HFFc6 (cell line): Measurements from ENCODE around the gene NR6A1. TPM values are rescaled to one million over a fixed set of nuclear protein-coding genes. Genes with fewer than 3 reads are reported as not detected.
A peak's percentile ranks its signal among the peaks of the same experiment; 100 is the strongest.

Source experiments
- DNase-seq: peaks from one replicate; pipeline ENCODE4 v3.0.0-alpha.2; 2018
- H3K27ac Mint-ChIP-seq: 2 replicates; pipeline ENCODE4 v1.8.0; 2020; ENCODE audit warnings: mild to moderate bottlenecking, mixed read lengths
- H3K27me3 Mint-ChIP-seq: 2 replicates; pipeline ENCODE4 v1.8.0; 2021; ENCODE audit warnings: mild to moderate bottlenecking, moderate library complexity, mixed read lengths; ENCODE audit not compliant: insufficient read depth
- H3K36me3 Mint-ChIP-seq: 2 replicates; pipeline ENCODE4 v1.8.0; 2021; ENCODE audit warnings: low read depth, mixed read lengths
- H3K4me1 Mint-ChIP-seq: 2 replicates; pipeline ENCODE4 v1.8.0; 2020; ENCODE audit warnings: low read depth, mixed read lengths
- H3K4me3 Mint-ChIP-seq: 2 replicates; pipeline ENCODE4 v1.8.0; 2020; ENCODE audit warnings: mild to moderate bottlenecking, moderate library complexity, mixed read lengths
- H3K9me3 Mint-ChIP-seq: 2 replicates; pipeline ENCODE4 v1.8.0; 2020; ENCODE audit warnings: mild to moderate bottlenecking, mixed read lengths
- total RNA-seq, 6 experiments: library from RNA; stranded (reverse); fragmentation: NEBNext Ultra II Directional; extraction: Animal tissue kit (Norgen Biotek cat#: 25700); gene quantifications; 2 replicates in 1 of 6; 3 replicates in 5 of 6; pipeline ENCODE4 v1.2.3, GENCODE V29; 2021
- TF ChIP-seq, protein P1 (sequence below): fragments of 200-600 bp; sonication (generic); IDR thresholded peaks from 2 replicates; pipeline ENCODE4 v1.5.0; 2021; ENCODE audit warnings: antibody characterized with exemption, mild to moderate bottlenecking

NR6A1 gene
- total RNA-seq, 6 experiments from 2014 or later, result 0.05 to 0.26 (median 0.13) TPM

DNA sequence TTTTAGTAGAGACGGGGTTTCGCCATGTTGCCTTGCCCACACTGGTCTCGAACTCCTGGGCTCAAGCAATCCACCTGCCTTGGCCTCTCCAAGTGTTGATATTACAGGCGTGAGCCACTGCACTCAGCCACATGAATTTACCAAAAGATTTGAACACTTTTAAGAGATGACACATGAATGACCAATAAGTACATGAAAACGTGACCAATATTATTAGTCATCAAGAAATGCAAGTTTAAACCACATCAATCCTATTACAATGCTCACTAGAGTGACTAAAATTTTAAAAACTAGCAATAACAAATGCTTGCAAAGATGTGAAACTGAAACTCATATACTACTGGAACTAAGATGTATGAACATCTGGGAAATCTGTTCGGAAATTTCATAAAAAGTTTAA is 54.3 kb downstream of the NR6A1 start:
- peaks cover 41% of the 10 kb centered on the region for H3K4me1 Mint-ChIP-seq
- no peaks in the 10 kb centered on the region for H3K27me3 Mint-ChIP-seq
- H3K27ac Mint-ChIP-seq, result peak overlapping the region; percentile 38
- H3K9me3 Mint-ChIP-seq, result no peaks in the 10 kb centered on the region
- no peaks in the 10 kb centered on the region for H3K36me3 Mint-ChIP-seq
- TF ChIP-seq, protein P1, sequence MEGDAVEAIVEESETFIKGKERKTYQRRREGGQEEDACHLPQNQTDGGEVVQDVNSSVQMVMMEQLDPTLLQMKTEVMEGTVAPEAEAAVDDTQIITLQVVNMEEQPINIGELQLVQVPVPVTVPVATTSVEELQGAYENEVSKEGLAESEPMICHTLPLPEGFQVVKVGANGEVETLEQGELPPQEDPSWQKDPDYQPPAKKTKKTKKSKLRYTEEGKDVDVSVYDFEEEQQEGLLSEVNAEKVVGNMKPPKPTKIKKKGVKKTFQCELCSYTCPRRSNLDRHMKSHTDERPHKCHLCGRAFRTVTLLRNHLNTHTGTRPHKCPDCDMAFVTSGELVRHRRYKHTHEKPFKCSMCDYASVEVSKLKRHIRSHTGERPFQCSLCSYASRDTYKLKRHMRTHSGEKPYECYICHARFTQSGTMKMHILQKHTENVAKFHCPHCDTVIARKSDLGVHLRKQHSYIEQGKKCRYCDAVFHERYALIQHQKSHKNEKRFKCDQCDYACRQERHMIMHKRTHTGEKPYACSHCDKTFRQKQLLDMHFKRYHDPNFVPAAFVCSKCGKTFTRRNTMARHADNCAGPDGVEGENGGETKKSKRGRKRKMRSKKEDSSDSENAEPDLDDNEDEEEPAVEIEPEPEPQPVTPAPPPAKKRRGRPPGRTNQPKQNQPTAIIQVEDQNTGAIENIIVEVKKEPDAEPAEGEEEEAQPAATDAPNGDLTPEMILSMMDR, result no peak
- peak; percentile 81 for DNase-seq
- H3K4me3 Mint-ChIP-seq, result peak overlapping the region; percentile 36

DNA sequence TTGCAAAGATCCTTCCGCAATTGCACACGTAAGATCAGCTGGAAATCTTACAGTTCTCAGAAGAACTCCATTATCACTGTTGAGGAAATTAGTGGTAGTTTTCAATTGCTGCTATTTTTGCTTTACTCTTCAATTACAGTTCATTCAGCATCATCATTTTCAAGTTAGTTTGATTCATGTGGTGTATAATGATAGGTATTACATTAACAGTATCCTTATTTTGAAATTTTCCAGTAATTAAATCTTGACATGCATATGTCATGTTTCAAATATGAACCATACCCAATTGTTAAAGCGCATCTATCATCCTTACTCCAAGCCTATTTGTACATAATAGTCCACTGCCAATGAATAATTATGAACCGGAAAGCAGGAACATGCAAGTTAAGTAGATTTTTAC is 60.3 kb downstream of the NR6A1 start:
- Mint-ChIP-seq H3K27ac (0 out of 2 replicates have a peak overlapping the region, but pooled peaks have one; percentile 86), H3K27me3 (no peaks in the 10 kb centered on the region; the same call in 1 of the 2 replicates), H3K9me3 (peaks cover 9% of the 10 kb centered on the region), H3K4me1 (peaks cover 58% of the 10 kb centered on the region), H3K36me3 (peaks cover 9% of the 10 kb centered on the region), H3K4me3 (no peak overlapping the region; the same call in 1 of the 2 replicates)
- TF ChIP-seq, protein P1, result no peak
- no peak for DNase-seq

DNA sequence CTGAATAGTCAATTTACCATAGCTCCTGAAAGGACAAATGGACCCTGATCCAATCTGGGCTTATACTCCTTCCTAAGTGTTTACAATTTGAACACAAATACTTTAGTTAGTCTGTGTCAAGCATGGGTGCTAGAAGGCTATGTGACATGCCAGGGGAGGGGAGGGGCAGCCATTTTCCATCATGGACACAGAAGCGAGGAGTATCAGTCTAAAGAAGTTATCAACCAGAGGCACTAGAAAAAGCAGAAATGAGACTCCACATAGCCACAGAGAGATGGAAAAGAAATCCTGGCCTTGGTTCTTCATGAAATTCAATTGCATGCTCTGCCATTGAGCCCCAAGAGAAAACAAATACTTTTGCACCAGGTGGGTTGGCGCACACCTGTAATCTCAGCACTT is 61.8 kb downstream of the NR6A1 start:
- DNase-seq, result no peak
- peaks cover 20% of the 10 kb centered on the region for H3K36me3 Mint-ChIP-seq
- H3K4me1 Mint-ChIP-seq, result peaks cover 58% of the 10 kb centered on the region
- H3K27me3 Mint-ChIP-seq, result no peaks in the 10 kb centered on the region; the same call in 1 of the 2 replicates
- peak overlapping the region; percentile 74 for H3K4me3 Mint-ChIP-seq
- peaks cover 9% of the 10 kb centered on the region for H3K9me3 Mint-ChIP-seq
- H3K27ac Mint-ChIP-seq, result peak overlapping the region; percentile 86
- TF ChIP-seq, protein P1, result no peak

DNA sequence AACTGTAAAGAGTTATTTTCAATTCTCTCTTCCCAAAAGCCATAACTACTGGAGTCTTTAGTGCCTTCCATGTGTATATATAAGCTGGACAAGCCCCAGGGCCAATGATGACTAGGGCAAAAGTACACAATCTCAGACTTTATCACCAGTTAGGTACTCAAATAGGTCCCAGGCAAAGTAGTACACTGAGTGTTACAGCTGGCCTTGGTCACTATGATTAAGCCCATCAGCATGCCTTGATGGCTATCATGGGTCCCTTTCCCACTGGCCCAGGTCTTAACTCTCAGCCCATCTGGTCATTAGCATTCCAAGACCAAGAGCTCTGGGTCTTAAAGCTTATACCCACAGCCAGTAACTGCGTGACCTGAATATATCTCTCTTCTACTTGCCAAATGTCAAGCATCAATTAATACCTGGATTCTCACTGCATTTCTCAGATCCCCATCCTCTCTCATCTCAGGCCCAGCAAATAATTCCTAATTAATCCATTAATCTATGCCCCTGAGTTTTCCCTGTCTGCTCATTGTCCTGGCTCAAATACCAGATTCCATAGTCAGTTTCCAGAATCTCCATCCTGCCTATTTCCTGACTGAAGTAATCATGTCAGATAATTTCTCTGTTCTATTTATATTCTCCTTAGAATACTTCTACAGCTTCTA is 62.3 kb downstream of the NR6A1 start:
- peak; percentile 94 for DNase-seq
- H3K9me3 Mint-ChIP-seq, result peaks cover 9% of the 10 kb centered on the region
- H3K27ac Mint-ChIP-seq, result peak overlapping the region; percentile 86
- peaks cover 25% of the 10 kb centered on the region for H3K36me3 Mint-ChIP-seq
- H3K27me3 Mint-ChIP-seq, result no peaks in the 10 kb centered on the region; the same call in 1 of the 2 replicates
- H3K4me1 Mint-ChIP-seq, result peaks cover 58% of the 10 kb centered on the region
- H3K4me3 Mint-ChIP-seq, result peak overlapping the region; percentile 74
- TF ChIP-seq, protein P1, result no peak

DNA sequence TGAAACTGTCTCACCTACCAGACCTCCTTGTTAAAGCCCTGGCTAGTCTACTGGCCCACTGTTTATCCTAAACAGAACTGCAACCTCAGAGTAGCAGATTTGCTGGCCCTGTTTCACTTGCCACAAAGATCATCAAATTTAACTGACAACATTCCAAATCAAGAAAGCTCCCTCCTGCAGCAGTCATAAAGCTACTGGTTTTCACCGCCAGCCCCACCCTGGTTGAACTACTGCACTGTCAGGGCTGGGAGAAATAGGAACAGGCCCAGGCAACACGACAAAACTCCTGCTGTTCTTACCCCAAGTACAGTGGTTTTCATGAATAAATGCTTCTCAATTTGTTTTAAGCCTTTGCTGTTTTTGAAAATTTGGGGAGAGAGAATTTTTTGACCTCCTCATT is 63.0 kb downstream of the NR6A1 start:
- Mint-ChIP-seq H3K36me3 (peaks cover 32% of the 10 kb centered on the region), H3K4me1 (peaks cover 58% of the 10 kb centered on the region), H3K4me3 (peak overlapping the region; percentile 46), H3K9me3 (peaks cover 9% of the 10 kb centered on the region), H3K27me3 (no peaks in the 10 kb centered on the region; the same call in 1 of the 2 replicates), H3K27ac (peak overlapping the region; percentile 86)
- no peak for DNase-seq
- TF ChIP-seq, protein P1, result no peak
